Nephron (organoid): ENCODE measurements around the gene KCNG3.

Experiments
- H3K27ac Mint-ChIP-seq, 3 experiments: 2 replicates each; pipeline ENCODE4 v1.8.0; 2020; ENCODE audit warnings: mixed read lengths in 3 of 3, mild to moderate bottlenecking in 2 of 3, moderate library complexity in 1 of 3
- H3K27me3 Mint-ChIP-seq: 2 replicates; pipeline ENCODE4 v1.8.0; 2021; ENCODE audit warnings: low read depth, mild to moderate bottlenecking, moderate library complexity, mixed read lengths
- H3K36me3 Mint-ChIP-seq: 2 replicates; pipeline ENCODE4 v1.8.0; 2020; ENCODE audit warnings: low read depth, mixed read lengths
- H3K4me1 Mint-ChIP-seq: 2 replicates; pipeline ENCODE4 v1.8.0; 2020; ENCODE audit warnings: mixed read lengths
- H3K4me3 Mint-ChIP-seq, 3 experiments: 2 replicates each; pipeline ENCODE4 v1.8.0; 2020; ENCODE audit warnings: mild to moderate bottlenecking in 3 of 3, mixed read lengths in 3 of 3, moderate library complexity in 2 of 3
- H3K9me3 Mint-ChIP-seq: 2 replicates; pipeline ENCODE4 v1.8.0; 2020; ENCODE audit warnings: mixed read lengths
- TF ChIP-seq, protein P1 (sequence below), 3 experiments: fragments of 200-600 bp; sonication (generic); IDR thresholded peaks; one replicate each; pipeline ENCODE4 v1.5.0; 2021; ENCODE audit warnings: antibody characterized with exemption in 3 of 3; ENCODE audit not compliant: unreplicated experiment in 3 of 3

The KCNG3 gene

DNA sequence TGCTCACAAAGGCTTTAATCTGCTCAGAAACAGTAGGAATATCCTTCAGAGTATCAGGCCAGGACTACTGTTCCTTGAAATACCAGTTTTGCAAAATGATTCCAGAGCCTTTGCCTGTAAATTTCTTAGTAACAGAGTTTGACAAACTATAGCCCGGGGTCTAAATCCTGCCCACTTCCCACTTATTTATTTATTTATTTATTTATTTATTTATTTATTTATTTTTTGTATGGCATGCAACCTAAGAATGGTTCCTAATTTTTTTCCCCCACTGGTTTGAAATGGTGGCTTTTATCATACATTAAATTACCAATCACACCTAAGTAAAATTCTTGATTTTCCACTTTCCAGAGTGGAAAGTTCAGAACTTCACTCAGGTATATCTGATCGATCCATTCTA, 45.6 kb downstream of the KCNG3 start:
- H3K27ac Mint-ChIP-seq: no peak overlapping the region
- TF ChIP-seq, protein P1, sequence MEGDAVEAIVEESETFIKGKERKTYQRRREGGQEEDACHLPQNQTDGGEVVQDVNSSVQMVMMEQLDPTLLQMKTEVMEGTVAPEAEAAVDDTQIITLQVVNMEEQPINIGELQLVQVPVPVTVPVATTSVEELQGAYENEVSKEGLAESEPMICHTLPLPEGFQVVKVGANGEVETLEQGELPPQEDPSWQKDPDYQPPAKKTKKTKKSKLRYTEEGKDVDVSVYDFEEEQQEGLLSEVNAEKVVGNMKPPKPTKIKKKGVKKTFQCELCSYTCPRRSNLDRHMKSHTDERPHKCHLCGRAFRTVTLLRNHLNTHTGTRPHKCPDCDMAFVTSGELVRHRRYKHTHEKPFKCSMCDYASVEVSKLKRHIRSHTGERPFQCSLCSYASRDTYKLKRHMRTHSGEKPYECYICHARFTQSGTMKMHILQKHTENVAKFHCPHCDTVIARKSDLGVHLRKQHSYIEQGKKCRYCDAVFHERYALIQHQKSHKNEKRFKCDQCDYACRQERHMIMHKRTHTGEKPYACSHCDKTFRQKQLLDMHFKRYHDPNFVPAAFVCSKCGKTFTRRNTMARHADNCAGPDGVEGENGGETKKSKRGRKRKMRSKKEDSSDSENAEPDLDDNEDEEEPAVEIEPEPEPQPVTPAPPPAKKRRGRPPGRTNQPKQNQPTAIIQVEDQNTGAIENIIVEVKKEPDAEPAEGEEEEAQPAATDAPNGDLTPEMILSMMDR (IDR thresholded peaks at IDR 0.05; ENCODE audit: unreplicated experiment in 3 of 3): no peak
- no peaks in the 10 kb centered on the region for H3K4me1 Mint-ChIP-seq
- H3K9me3 Mint-ChIP-seq: no peaks in the 10 kb centered on the region
- H3K4me3 Mint-ChIP-seq: no peak overlapping the region
- H3K27me3 Mint-ChIP-seq: no peaks in the 10 kb centered on the region
- H3K36me3 Mint-ChIP-seq: no peaks in the 10 kb centered on the region

DNA sequence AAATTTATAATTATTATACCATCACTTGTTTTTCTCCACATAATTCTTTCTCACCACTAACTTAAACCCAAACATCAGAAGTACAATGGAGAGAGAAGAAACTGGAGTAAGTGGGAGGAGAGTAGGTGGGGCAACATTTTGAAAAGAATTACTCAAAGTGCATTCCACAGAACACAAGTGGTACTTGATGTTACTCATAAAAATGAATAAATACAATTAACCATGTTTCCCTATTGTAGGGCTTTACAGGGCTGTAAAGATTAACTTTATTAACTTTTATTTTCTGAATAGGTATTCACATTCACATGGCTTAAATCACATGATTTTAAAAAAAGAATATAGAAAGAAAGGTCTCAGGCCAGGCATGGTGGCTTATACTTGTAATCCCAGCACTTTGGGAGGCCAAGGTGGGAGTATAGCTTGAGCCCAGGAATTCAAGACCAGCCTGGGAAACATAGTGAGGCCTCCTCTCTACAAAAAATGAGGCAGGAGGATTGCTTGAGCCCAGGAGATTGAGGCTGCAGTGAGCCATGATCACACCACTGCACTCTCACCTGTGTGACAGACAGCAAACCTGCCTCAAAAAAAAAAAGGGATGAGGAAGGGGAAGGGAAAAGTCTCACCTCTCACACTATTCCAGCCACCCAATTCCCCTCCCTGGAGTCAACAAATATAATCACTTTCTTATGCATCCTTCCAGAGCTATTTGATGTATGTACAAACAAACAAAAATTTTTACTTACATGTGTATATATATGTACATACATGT, 47.1 kb downstream of the KCNG3 start:
- TF ChIP-seq, protein P1 (IDR thresholded peaks at IDR 0.05; ENCODE audit: unreplicated experiment in 3 of 3): no peak
- Mint-ChIP-seq H3K27ac (peak overlapping the region in 1 of 3 experiments; percentile 5), H3K9me3 (no peaks in the 10 kb centered on the region), H3K27me3 (peaks cover 3% of the 10 kb centered on the region), H3K36me3 (no peaks in the 10 kb centered on the region), H3K4me1 (no peaks in the 10 kb centered on the region), H3K4me3 (no peak overlapping the region)

DNA sequence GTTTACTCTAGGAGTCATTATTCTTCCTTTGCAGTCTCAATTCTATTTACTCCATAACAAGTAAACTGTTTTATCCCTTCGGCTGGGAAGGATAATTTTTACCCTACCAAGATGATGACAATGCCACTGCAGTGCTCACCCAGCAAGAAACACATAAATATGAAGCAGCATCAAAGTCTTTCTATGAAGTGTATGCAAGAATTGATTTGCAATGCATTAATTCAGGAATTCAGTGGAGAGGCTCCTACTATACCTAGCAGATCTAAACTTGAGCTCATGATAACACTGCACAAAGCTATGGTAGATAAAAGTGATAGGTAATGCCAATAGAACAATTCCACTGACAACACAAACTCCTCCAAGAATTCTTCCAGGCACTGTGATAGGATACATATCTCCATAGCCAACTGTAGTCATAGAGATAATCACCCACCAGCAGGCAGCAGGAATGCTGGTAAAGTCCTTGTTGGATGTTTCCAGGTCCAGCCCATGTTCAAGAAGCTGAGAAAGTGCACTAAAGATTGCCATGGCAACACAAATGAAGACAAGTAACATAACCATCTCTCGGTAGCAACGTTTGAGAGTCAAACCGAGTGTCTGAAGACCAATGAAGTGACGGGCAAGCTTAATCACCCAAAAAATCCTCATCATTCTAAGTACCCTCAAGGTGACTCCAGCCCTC, 49.9 kb downstream of the KCNG3 start:
- Mint-ChIP-seq H3K9me3 (no peaks in the 10 kb centered on the region), H3K4me3 (no peak overlapping the region), H3K27me3 (peaks cover 3% of the 10 kb centered on the region), H3K36me3 (no peaks in the 10 kb centered on the region), H3K4me1 (no peaks in the 10 kb centered on the region), H3K27ac (no peak overlapping the region)
- TF ChIP-seq, protein P1 (IDR thresholded peaks at IDR 0.05; ENCODE audit: unreplicated experiment in 3 of 3): no peak

DNA sequence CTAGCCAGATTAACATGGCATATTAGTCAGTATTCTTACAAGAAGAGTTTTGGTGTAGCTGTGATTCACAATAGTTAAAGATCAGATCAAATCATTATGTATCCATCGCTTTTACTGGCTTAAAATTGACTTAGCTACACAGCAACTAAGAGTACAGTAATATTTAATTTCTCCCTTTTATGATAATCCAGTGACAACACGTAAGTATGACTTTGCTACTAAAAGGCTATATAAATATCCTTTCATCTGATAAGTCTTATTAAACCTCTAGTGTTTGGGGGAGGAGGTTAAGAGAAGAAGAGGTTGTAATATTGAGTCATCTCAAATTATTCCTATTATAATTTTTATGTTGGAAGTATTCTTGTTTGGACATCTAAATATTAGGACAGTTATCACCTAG, 51.0 kb downstream of the KCNG3 start:
- no peak overlapping the region for H3K27ac Mint-ChIP-seq
- no peaks in the 10 kb centered on the region for H3K4me1 Mint-ChIP-seq
- no peaks in the 10 kb centered on the region for H3K9me3 Mint-ChIP-seq
- TF ChIP-seq, protein P1 (IDR thresholded peaks at IDR 0.05; ENCODE audit: unreplicated experiment in 3 of 3): no peak
- H3K4me3 Mint-ChIP-seq: no peak overlapping the region
- peaks cover 3% of the 10 kb centered on the region for H3K27me3 Mint-ChIP-seq
- H3K36me3 Mint-ChIP-seq: no peaks in the 10 kb centered on the region

DNA sequence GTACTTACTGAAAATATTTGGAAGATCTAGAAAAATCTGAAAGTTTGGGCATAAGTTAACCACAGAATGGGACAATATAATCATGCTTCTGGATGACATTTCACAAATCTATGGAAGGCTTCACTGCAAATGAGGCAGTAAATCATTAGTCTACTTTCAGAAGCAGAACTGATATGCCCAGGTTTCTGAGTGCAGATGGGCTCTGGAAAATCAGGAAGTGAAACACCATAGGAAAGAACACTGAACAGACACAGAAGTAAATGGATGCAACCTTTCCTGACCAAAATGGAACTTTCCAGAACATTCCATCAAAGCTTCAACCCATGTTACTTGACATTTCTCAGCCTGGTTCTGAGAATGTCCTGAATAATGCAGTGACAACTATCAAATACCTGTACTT, 55.1 kb downstream of the KCNG3 start:
- Mint-ChIP-seq H3K4me3 (no peak overlapping the region), H3K4me1 (no peaks in the 10 kb centered on the region), H3K27ac (no peak overlapping the region), H3K9me3 (no peaks in the 10 kb centered on the region), H3K36me3 (no peaks in the 10 kb centered on the region), H3K27me3 (peaks cover 9% of the 10 kb centered on the region)
- TF ChIP-seq, protein P1 (IDR thresholded peaks at IDR 0.05; ENCODE audit: unreplicated experiment in 3 of 3): no peak
